K562 (cell line): Measurements from ENCODE around the gene ECM1. TPM values are rescaled to one million over a fixed set of nuclear protein-coding genes. Genes with fewer than 3 reads are reported as not detected.

Experiments used
- ATAC-seq: fragments of 200-7000 bp; cut with Tn5 transposase; 3 replicates; pipeline ENCODE4 v1.9.1; 2020; ENCODE audit warnings: moderate library complexity
- BruUV-seq: library from RNA; stranded (reverse); fragments of 400-500 nt; replicated peaks from 2 replicates; lab custom pipeline; 2021; lab: Mats Ljungman, UMichigan
- CTCF ChIA-PET: fragments of 300-600 bp; formaldehyde crosslinking; extraction: SDS; loops from one replicate; lab custom pipeline; 2021; ENCODE audit warnings: low intra/inter-chr PET ratio; lab: Yijun Ruan, JAX
- POLR2A ChIA-PET: fragments of 300-600, 350-650 bp; sonication (Branson Sonifier 250); formaldehyde crosslinking; extraction: SDS; loops from one replicate; lab custom pipeline; 2021; ENCODE audit warnings: antibody characterized with exemption, inconsistent platforms; lab: Yijun Ruan, JAX
- DNase-seq, 4 experiments: peaks; one replicate each; pipeline versions ENCODE4 v3.0.0 to v3.0.0-alpha.2; 2011 to 2018; ENCODE audit warnings: low spot score in 3 of 4, mixed read lengths in 3 of 4; ENCODE audit errors: extremely low read depth in 1 of 4
- FAIRE-seq: peaks from 2 replicates; lab custom pipeline; 2011; peaks lifted over from hg19 to GRCh38; lab: Jason Lieb, UNC
- H2AFZ ChIP-seq: 2 replicates; pipeline ENCODE4 v1.6.0; 2011; ENCODE audit warnings: low read depth, low read length, control low read depth, inconsistent platforms
- H3K27ac ChIP-seq: fragments of 200-600 bp; 3 replicates; pipeline ENCODE4 v1.8.0; 2011; ENCODE audit warnings: low read depth, mild to moderate bottlenecking, control low read depth, inconsistent platforms, low read length, moderate library complexity, mixed read lengths; ENCODE audit errors: extremely low read depth
- H3K27me3 ChIP-seq, 2 experiments: fragments of 300-600 bp in 1 of 2; 2 replicates in 1 of 2; 3 replicates in 1 of 2; pipeline versions ENCODE4 v1.6.0 to v1.8.0; 2011; ENCODE audit warnings: inconsistent platforms in 2 of 2, low read length in 2 of 2, mild to moderate bottlenecking in 1 of 2, mixed read lengths in 1 of 2, moderate library complexity in 1 of 2; ENCODE audit not compliant: control insufficient read depth in 2 of 2, insufficient read depth in 2 of 2
- H3K36me3 ChIP-seq: fragments of 300-600 bp; 3 replicates; pipeline ENCODE4 v1.8.0; 2011; ENCODE audit warnings: mild to moderate bottlenecking, low read length, inconsistent platforms; ENCODE audit not compliant: control insufficient read depth, insufficient read depth
- H3K4me1 ChIP-seq, 2 experiments: fragments of 200-600 bp in 1 of 2; replicated peaks in 1 of 2; 2 replicates in 1 of 2; 3 replicates in 1 of 2; pipeline versions ENCODE4 v1.5.1 to v1.8.0; 2011; ENCODE audit warnings: inconsistent platforms in 2 of 2, low read length in 2 of 2, mild to moderate bottlenecking in 1 of 2, mixed read lengths in 1 of 2, moderate library complexity in 1 of 2; ENCODE audit not compliant: control insufficient read depth in 2 of 2, insufficient read depth in 2 of 2
- H3K4me2 ChIP-seq: 2 replicates; pipeline ENCODE4 v1.6.1; 2011; ENCODE audit warnings: low read length, control low read depth, inconsistent platforms, mixed read lengths; ENCODE audit not compliant: insufficient read depth
- H3K4me3 ChIP-seq: fragments of 200-600 bp; sonication (generic), shearing (Covaris generic); 2 replicates; pipeline ENCODE4 v1.5.1; 2016; ENCODE audit warnings: control low read depth, inconsistent platforms
- H3K79me2 ChIP-seq: fragments of 200-600 bp; 3 replicates; pipeline ENCODE4 v1.8.0; 2011; ENCODE audit warnings: low read length, inconsistent platforms; ENCODE audit not compliant: control insufficient read depth, insufficient read depth
- H3K9ac ChIP-seq, 2 experiments: 2 replicates each; pipeline versions ENCODE4 v1.6.0 to v1.6.1; 2011; ENCODE audit warnings: low read depth in 2 of 2, low read length in 2 of 2, control low read depth in 1 of 2, inconsistent platforms in 1 of 2, mild to moderate bottlenecking in 1 of 2, mixed read lengths in 1 of 2; ENCODE audit not compliant: insufficient read depth in 1 of 2
- H3K9me1 ChIP-seq: one replicate; pipeline ENCODE4 v1.6.0; 2011; ENCODE audit warnings: inconsistent platforms, mild to moderate bottlenecking, low read length, moderate library complexity; ENCODE audit not compliant: control insufficient read depth, insufficient read depth
- H3K9me3 ChIP-seq: replicated peaks from 2 replicates; pipeline ENCODE4 v1.5.1; 2011; ENCODE audit warnings: low read depth, low read length, inconsistent platforms; ENCODE audit not compliant: control insufficient read depth, insufficient read depth
- H4K20me1 ChIP-seq: replicated peaks from 2 replicates; pipeline ENCODE4 v1.6.1; 2011; ENCODE audit warnings: low read length, inconsistent platforms, mixed read lengths; ENCODE audit not compliant: control insufficient read depth, insufficient read depth
- PRDM10 ChIP-seq: fragments of 450-650 bp; IDR thresholded peaks from 2 replicates; pipeline ENCODE4 v1.6.1; 2018; ENCODE audit not compliant: partially characterized antibody
- ZNF444 ChIP-seq: fragments of 250-450 bp; sonication (Bioruptor Pico); IDR thresholded peaks from 2 replicates; pipeline ENCODE4 v1.4.0; 2020; ENCODE audit warnings: mild to moderate bottlenecking, moderate library complexity
- ZNF507 ChIP-seq: conservative IDR thresholded peaks from 2 replicates; pipeline ENCODE4 v1.6.1; 2017; ENCODE audit warnings: missing genetic modification characterization, missing compliant biosample characterization
- WGBS: fragments of 100-300 bp; shearing (Covaris generic); methylation state at CpG from one replicate; pipeline ENCODE4 v1.1.6; 2016; ENCODE audit warnings: low coverage, mixed read lengths; ENCODE audit not compliant: insufficient coverage; ENCODE audit errors: missing lambda C conversion rate; 5-methylcytosine and 5-hydroxymethylcytosine counted together
- in situ Hi-C: fragments of 300-500 bp; cut with MboI; formaldehyde crosslinking; loops from 4 replicates; pipeline ENCODE4 v1.15.0; 2018; ENCODE audit warnings: inconsistent platforms, mixed read lengths
- intact Hi-C: fragments of 100-400 bp; cut with micrococcal nuclease; formaldehyde crosslinking; loops from 2 replicates; pipeline ENCODE4 v1.14.2; 2022
- polyA plus RNA-seq, 8 experiments: library from polyadenylated mRNA; depleted of rRNA in 4 of 8; stranded (reverse) in 5 of 8; unstranded in 3 of 8; fragments of >200 nt; fragmentation: Nextera tagmentation in 2 of 8; fragmentation: Illumina TruSeq in 1 of 8; extraction: Ambion mirVana in 2 of 8; extraction: Trizol in 1 of 8; gene quantifications; 2 replicates each; pipeline versions ENCODE4 v1.2.1 to v1.2.3, GENCODE V29; 2011 to 2014; ENCODE audit warnings: inconsistent platforms in 1 of 8, missing spikeins in 1 of 8
- total RNA-seq, 7 experiments: library from RNA; depleted of rRNA in 6 of 7; stranded (reverse); fragments of >200 nt in 6 of 7; fragmentation: Illumina TruSeq in 2 of 7; extraction: Trizol in 2 of 7; gene quantifications; 2 replicates each; pipeline versions ENCODE4 v1.2.1 to v1.2.3, GENCODE V29; 2011 to 2021; ENCODE audit warnings: low replicate concordance in 1 of 7

Gene ECM1
- total and polyA plus RNA-seq, 9 of the 15 experiments (the other 6 are each of a cell fraction or from before 2014, with no cell fraction given) = 6.6 to 52.2 (median 12.8) TPM

- no peak overlapping the region for H3K4me2 ChIP-seq
- no peak overlapping the region for H3K4me3 ChIP-seq
- POLR2A ChIA-PET = interaction anchor here (0.7 to 1.5 kb wide), 4 partner anchors 9 to 12 kb away, joined by 3 to 4 read pairs (median 3); partner anchors contain the start of gene FALEC
- intact Hi-C loops (no loop called here), in situ Hi-C loops (no loop called here)
- no peak overlapping the region for H2AFZ ChIP-seq
- no TSS peak for BruUV-seq
- peak; percentile 94 for TF ChIP-seq ZNF507 (tag)
- no peak for TF ChIP-seq ZNF444 (CRISPR knock-in tag)
- TF ChIP-seq PRDM10 = no peak
- no peak overlapping the region for H3K27ac ChIP-seq
- H3K9ac ChIP-seq = no peak overlapping the region
- FAIRE-seq = no peak
- H3K27me3 ChIP-seq = no peaks in the 10 kb centered on the region
- DNase-seq = no peak
- H3K9me3 ChIP-seq = no peaks in the 10 kb centered on the region
- H3K4me1 ChIP-seq = peaks cover 0 to under 1% of the 10 kb centered on the region in 2 experiments; a peak in 2 of 5 replicates
- ATAC-seq = no peak
- no peaks in the 10 kb centered on the region for H3K36me3 ChIP-seq
- H4K20me1 ChIP-seq = no peaks in the 10 kb centered on the region
- 39% methylated on average over 3 of the region's 3 CpGs for WGBS
- H3K79me2 ChIP-seq = no peaks in the 10 kb centered on the region
- CTCF ChIA-PET = no interaction called here
- no peaks in the 10 kb centered on the region for H3K9me1 ChIP-seq
Observed at GRCh38 chr1:150525348-150525747, 17.4 kb downstream of the ECM1 start.
